HT1080 (cell line): ENCODE data around the gene TNIK. TPM values are rescaled to one million over a fixed set of nuclear protein-coding genes. Genes with fewer than 3 reads are reported as not detected.

Source experiments
- DNase-seq: peaks from one replicate; pipeline ENCODE4 v3.0.0-alpha.2; 2015; ENCODE audit warnings: low read depth
- total RNA-seq: library from RNA; depleted of rRNA; stranded (reverse); fragments of >200 nt; shearing (Covaris generic); gene quantifications from 2 replicates; pipeline ENCODE4 v1.2.3, GENCODE V29; 2014

Gene TNIK
- total RNA-seq, 1 experiment from 2014 or later, result 16.1 TPM

DNA sequence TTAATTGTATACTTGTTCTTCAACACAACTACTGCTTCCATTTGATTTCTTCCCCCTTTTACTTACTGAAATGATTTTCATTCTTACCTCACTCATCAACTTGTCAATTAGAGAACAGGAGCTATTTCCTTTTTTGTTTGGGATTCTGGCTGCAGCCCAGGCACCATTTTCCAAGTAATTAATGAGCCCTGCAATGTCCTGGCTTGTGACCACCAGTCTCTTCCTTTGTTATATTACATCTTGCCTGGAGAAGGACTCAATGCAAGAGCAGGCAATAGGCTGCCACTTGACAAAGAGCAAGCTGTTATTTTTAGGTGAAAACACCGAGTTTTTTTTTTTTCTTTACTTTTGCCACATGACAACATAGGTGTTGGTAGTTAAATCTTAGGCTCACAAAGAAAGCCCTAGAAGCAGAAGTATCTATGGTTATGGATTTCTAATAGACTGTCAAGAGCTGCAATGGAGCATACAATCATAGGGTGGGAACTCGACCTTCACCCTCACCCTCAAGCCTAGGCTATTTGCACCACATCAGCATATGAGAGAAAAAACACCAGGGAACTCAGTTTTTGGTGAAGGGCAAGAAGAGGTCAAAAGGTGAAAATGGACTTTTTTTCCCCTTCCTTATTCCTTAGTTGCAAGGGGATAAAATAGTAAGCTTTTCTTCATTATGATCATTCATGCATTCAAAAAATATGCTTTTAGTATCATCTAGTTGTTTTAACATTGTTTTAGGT lies 114.9 kb downstream of the TNIK start:
- no peak for DNase-seq

GRCh38 chr3:171343693-171344092 lies 116.5 kb downstream of the TNIK start:
- DNase-seq, result no peak

- no peak for DNase-seq
Measured at GRCh38 chr3:171342783-171343420, 117.3 kb downstream of the TNIK start.

GRCh38 chr3:171342200-171342599 lies 118.0 kb downstream of the TNIK start:
- no peak for DNase-seq

DNA sequence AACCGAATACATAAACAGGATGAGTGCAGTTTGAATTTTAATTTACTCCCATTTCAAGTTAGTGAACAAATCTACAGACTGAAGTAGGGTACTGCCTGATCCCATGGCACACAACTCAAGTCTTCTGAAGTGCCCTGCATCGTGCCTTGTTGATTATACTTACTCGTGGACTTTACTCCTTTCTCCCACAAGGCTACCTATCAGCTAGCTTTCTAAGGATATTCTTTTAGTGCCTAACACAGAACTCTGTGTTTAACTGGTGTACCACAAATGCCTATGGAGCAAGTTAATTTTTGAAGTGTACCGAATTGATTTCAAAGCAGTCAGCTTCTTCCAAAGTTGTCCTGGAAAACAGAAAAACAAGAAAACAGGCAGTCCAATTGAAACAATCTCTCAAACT lies 119.8 kb downstream of the TNIK start:
- DNase-seq, result no peak

GRCh38 chr3:171339598-171339997 lies 120.6 kb downstream of the TNIK start:
- no peak for DNase-seq

- DNase-seq, result no peak
Measured at GRCh38 chr3:171336406-171336805, 123.8 kb downstream of the TNIK start.

DNA sequence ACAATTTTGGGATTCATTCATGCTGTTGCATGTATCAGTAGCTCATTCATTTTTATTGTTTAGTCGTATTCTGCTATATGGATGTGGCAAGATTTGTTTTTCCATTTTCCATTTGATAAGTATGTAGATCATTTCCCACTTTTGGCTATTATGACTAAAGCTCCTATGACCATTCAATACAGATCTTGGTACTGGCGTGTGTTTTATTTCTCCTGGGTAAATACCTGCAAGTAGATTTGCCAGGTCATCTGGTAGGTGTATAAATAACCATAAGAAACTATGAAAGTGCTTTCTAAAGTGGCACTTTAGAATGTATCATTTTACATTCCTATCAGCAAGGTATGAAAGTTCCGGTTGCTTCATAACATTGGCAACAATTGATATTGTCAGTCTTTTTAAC lies 124.6 kb downstream of the TNIK start:
- DNase-seq, result no peak

DNA sequence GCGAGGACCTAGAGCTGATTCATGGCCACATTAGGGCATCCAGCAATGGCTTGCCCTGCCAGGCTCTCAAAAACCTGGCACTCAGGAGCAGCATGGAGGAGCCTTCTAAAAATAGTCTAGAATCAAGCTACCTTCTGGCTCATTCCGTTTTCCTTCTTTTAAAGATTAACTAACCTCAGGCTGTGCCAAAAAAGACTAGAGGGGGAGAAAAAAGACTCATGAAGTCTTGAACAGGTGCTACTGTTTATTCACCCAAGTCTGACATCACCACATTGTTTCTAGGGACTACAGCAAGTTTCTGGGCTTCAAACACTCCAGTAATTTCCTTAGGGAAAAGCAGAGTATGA lies 125.8 kb downstream of the TNIK start:
- DNase-seq, result no peak

DNA sequence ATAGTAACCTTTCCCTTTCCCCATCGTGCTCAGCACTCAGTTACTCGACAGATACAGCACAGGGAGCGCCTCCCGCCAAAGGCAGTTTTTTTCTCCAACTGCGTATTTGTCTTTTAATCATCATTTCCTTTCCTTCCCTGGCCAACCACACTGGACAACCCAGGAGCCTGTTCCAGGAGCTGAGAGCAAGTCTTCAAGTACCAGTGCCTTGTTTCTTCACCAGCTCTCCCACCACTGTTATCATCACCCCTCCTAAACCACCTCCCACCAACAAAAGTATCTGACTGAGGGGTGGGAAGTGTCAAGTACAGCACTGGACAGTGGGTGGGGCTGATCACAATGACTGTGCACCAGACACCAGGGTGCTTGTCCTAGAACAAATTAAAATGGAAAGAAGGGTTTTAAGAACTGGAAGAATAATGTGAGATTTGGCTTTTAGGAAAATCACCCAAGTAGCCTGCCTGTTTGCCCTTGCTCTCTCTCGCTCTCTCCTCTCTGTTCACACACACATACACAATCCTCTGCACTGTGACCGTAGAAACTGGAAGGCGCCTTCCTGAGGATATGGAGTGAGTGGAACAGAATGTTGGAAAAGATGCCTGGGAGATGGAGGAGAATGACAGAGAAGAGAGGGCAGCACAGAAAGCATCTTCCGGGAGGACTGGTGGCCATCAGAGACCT lies 126.3 kb downstream of the TNIK start:
- peak; percentile 41 for DNase-seq

GRCh38 chr3:171330938-171331337 lies 129.3 kb downstream of the TNIK start:
- DNase-seq, result no peak

GRCh38 chr3:171329746-171330145 lies 130.5 kb downstream of the TNIK start:
- no peak for DNase-seq

GRCh38 chr3:171328419-171329082 lies 131.7 kb downstream of the TNIK start:
- peak; percentile 70 for DNase-seq

DNA sequence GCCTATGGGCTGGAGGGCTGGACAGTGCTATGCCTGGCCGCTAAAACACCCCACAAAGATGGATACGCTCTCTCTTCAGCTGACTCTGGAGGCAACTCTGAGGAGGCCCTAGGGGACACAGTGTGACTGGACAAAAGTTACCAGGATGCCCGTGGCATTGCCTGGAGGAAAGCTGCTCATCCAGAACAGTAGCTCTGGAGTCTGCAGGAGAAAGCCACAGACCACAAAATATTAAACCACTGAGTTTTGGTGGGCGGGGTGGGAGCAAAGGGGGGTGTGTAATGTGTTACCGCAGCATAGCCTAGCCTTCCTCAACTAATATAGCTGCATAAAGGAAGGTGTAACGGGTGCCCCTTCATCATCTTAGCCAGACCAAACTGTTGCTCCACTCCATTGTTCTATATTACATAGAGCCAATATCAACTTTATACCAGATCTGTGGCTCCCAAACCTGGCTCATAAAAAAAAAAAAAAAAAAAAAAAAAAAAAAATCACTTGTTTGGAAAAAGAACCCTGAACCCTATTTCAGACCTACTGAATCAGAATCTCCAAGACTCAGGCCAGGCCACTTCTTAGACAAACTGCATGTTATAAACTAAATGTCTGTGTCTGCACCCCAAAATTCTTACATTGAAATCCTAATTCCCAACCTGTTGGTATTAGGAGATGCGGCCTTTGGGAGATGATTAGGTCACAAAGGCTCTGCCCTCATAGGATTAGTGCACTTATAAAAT lies 132.6 kb downstream of the TNIK start:
- DNase-seq, result peak; percentile 36

DNA sequence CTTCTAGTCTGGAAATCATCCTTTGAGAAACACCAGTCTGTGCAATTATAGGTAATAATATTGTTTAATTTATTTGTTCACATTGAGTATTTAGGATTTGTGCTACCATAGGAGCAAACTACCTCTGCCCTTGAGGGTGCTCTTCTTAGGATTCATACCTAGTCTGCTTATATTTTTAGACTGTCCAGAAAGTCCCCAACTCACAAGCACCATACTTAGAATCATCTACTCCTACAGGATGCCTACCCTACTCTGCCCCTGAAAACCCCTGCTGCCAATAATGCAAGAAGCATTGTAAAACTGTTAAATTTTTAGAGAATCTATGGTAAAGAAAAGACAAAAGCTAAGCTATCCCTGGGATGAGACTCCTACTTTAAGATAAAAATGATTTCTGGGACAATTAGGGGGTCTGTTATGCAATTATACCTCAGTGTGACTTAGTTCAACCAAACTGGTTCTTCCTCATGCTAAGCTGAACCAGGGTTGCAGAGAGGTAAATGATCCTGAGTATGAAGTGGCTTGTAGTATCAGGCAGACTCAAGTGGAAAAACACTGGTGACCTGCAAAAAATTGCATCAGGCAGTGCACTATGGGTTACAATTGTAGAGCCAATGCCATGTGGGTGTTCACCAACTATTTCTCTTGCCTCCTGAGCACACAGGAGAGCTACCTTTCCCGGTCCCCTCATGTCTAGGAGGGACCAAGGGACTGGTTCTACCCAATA lies 133.3 kb downstream of the TNIK start:
- DNase-seq, result no peak

DNA sequence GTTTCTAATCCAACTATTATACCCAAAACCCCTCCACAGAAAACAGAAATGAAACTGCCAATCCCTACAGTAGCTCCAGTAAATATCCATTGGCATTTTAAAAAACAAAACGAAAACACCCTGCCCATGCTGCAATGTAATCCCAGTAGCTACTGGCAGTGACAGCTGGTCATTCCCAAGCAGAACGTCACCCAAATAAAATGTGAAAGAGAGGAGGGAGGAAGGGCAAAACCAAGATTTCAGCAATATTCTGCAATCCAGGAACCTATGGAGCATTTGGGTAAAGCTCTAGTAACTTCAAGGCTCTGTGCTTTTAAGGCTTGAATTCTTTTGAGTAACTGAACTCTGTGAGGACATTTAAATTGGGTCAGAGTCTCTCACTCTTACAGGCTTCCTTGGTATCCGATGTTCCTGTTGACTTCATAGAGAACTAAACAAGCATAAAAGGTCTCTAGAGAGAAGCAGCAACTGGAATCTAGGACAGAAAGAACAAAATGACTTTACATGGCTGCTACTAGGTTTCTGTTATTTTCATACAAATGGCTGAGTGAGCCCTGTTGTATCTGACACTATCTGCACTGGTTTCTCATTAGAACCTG lies 136.2 kb downstream of the TNIK start:
- no peak for DNase-seq

DNA sequence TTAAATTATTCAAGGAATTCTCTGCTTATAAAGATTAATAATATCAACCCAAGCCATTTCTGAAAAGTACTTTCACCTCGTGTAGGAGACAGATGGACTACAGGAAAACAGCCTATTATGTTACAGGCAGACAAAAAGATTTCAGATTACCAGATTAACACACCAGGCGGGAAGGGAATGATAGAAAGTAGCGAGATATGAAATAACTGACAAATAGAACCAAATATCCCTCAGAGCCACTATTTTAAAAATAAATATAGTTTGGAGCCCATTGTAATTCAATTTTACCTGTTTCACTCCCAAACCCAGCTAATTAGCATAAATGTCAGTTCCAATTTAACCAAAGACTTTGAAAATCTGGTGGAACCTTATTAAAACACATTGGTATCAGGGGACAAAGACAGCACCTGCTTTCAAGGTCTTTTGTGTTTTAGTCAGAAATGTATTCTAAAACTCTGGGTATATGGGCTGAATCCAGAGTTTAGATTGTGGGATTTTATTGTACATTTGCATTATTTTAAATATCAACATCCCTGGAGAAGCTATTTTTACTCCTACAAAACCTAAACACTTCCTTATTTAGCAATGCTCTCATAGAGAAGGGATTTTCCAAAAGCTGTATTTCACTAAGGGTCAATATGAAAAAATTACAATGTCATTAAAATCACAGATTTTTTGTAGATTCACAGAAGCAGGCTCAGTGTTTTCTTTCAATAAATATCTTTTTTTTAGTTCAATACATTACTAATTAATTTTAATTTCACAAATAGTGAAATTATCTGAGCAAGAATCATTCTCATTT lies 138.4 kb downstream of the TNIK start:
- no peak for DNase-seq

DNA sequence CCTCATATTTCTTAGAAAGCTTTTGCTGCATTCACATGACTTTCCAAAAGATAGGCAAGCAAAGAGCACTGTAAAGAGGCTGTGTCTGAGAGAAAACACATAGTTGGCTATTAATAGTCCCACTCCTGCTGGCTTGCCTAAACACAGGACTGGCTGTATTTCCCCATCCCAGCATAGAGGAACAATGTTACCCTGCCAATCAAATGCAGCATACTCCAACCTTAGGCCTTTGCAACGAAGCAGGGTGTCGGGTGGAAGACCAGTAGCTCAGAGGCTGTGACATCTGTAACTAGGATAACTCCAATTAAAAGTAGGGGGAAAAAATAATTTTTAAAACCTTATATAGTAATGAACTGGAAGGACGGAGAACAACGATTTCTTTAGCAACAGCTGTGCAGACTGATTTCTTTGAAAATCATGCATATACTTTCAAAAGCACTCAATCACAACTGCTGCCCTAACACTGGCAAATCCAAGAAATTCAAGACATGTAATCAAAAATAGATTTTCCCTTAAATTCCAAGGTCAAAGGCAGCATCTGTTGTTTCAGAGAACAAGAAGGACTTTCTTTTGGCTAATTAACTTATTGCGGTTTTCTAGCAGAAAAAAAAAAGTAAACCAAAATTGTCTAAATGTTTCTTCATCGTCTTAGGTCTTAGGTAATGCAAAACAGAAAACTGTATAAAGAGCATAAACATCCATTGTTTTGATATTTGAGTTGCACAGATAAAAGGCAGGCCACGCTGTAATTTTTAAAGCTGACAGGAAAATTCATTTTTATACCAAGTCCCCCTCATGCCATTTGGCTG lies 139.3 kb downstream of the TNIK start:
- no peak for DNase-seq

- DNase-seq, result peak; percentile 61
Measured at GRCh38 chr3:171317171-171317570, 143.0 kb downstream of the TNIK start.
